PC-9 (cell line): Measurements from ENCODE around the gene INPP5A. TPM values are rescaled to one million over a fixed set of nuclear protein-coding genes. Genes with fewer than 3 reads are reported as not detected.

ENCODE experiments used
- BruUV-seq: library from RNA; stranded (reverse); fragments of 400-500 nt; replicated peaks from 2 replicates; lab custom pipeline; 2021; lab: Mats Ljungman, UMichigan
- CTCF ChIA-PET: fragments of 300-600 bp; sonication (Branson Sonifier 250); formaldehyde crosslinking; loops from one replicate; lab custom pipeline; 2022; ENCODE audit warnings: antibody characterized with exemption; lab: Charles Lee
- POLR2A ChIA-PET: fragments of 300-600 bp; sonication (Branson Sonifier 250); formaldehyde crosslinking; loops from one replicate; lab custom pipeline; 2022; ENCODE audit warnings: antibody characterized with exemption; ENCODE audit not compliant: unreplicated experiment; lab: Charles Lee
- DNase-seq, 2 experiments: peaks; one replicate each; pipeline versions ENCODE4 v3.0.0 to v3.0.0-alpha.2; 2015 to 2022; ENCODE audit warnings: mixed read lengths in 1 of 2
- H2AFZ ChIP-seq: fragments of 200-600 bp; sonication (generic); 2 replicates; pipeline ENCODE4 v1.8.1; 2017; ENCODE audit warnings: antibody characterized with exemption
- H3F3A ChIP-seq: fragments of 200-600 bp; sonication (generic); 2 replicates; pipeline ENCODE4 v1.8.1; 2017; ENCODE audit warnings: antibody characterized with exemption, mild to moderate bottlenecking, low read depth; ENCODE audit not compliant: insufficient read depth
- H3K27ac ChIP-seq: fragments of 200-600 bp; sonication (generic); 2 replicates; pipeline ENCODE4 v1.6.1; 2016; ENCODE audit warnings: mixed run types
- H3K27me3 ChIP-seq: fragments of 200-600 bp; sonication (generic); 2 replicates; pipeline ENCODE4 v1.6.1; 2016; ENCODE audit warnings: low read depth, mixed run types; ENCODE audit not compliant: insufficient read depth
- H3K36me3 ChIP-seq: fragments of 200-600 bp; sonication (generic); 2 replicates; pipeline ENCODE4 v1.6.1; 2016; ENCODE audit warnings: low read depth, mixed run types
- H3K4me1 ChIP-seq: fragments of 200-600 bp; sonication (generic); replicated peaks from 2 replicates; pipeline ENCODE4 v1.6.1; 2016; ENCODE audit warnings: mixed run types; ENCODE audit not compliant: insufficient read depth
- H3K4me2 ChIP-seq: fragments of 200-600 bp; sonication (generic); 2 replicates; pipeline ENCODE4 v1.6.1; 2017; ENCODE audit warnings: mixed run types
- H3K4me3 ChIP-seq: fragments of 200-600 bp; sonication (generic); 2 replicates; pipeline ENCODE4 v1.6.1; 2016; ENCODE audit warnings: mixed run types
- H3K79me2 ChIP-seq: fragments of 200-600 bp; sonication (generic); 2 replicates; pipeline ENCODE4 v1.6.1; 2017; ENCODE audit warnings: low read depth, mixed run types
- H3K9me2 ChIP-seq: fragments of 200-600 bp; sonication (generic); 2 replicates; pipeline ENCODE4 v1.8.1; 2017; ENCODE audit warnings: mild to moderate bottlenecking; ENCODE audit not compliant: insufficient read depth
- H3K9me3 ChIP-seq: fragments of 200-600 bp; sonication (generic); 2 replicates; pipeline ENCODE4 v1.8.1; 2016; ENCODE audit warnings: low read depth; ENCODE audit not compliant: insufficient read depth
- H4K20me1 ChIP-seq: fragments of 200-600 bp; sonication (generic); 2 replicates; pipeline ENCODE4 v1.8.1; 2017; ENCODE audit not compliant: insufficient read depth
- EZH2 ChIP-seq: fragments of 200-600 bp; sonication (generic); IDR thresholded peaks from 2 replicates; pipeline ENCODE4 v1.8.0; 2017; ENCODE audit warnings: antibody characterized with exemption, low read depth
- intact Hi-C: fragments of 100-400 bp; cut with micrococcal nuclease; formaldehyde crosslinking; loops from one replicate; pipeline ENCODE4 v1.10.0; 2022; ENCODE audit not compliant: unreplicated experiment
- total RNA-seq: library from RNA; stranded (reverse); gene quantifications from 2 replicates; pipeline ENCODE4 v1.2.3, GENCODE V29; 2021
- TF ChIP-seq, protein P1 (sequence below): fragments of 200-600 bp; sonication (generic); conservative IDR thresholded peaks from 2 replicates; pipeline ENCODE4 v1.6.1; 2017; ENCODE audit warnings: mixed run types, antibody characterized with exemption, mild to moderate bottlenecking, moderate library complexity

Gene INPP5A
- total RNA-seq, 1 experiment from 2014 or later = 18.4 TPM

DNA sequence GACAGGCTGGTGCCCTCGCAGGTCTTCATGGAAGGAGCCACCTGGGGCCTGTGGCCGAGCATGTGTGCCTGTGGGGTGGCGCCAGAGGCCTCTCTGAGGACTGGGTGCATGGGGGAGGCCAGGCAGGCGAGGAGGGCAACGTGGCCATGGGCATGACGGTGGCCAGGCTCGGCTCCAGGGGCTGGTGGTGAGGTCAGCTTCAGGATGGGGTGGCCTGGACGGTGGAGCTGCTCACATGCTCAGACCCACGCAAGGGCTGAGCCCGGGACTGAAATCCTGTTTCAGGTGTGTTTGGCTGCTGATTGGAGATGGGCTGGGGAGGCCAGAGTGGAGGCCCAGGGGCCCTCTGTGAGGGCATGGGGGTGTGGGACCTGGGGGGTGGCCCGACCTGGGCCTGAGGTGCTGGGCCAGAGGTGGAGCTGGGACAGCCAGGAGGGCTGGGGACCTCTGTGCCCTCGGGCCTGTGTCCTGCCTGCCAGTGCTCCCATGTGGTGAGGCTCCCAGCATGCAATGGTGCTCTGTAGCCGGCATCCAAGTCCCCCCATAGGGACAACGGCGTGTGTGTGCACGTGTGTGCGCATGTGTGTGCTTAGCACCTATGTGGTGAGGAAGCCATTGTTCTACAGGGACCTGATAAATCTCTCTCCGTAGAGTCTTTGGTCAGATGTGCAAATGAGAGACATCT lies 71.1 kb downstream of the INPP5A start:
- BruUV-seq = no TSS peak
- H3K27ac ChIP-seq = no peak overlapping the region
- TF ChIP-seq, protein P1, sequence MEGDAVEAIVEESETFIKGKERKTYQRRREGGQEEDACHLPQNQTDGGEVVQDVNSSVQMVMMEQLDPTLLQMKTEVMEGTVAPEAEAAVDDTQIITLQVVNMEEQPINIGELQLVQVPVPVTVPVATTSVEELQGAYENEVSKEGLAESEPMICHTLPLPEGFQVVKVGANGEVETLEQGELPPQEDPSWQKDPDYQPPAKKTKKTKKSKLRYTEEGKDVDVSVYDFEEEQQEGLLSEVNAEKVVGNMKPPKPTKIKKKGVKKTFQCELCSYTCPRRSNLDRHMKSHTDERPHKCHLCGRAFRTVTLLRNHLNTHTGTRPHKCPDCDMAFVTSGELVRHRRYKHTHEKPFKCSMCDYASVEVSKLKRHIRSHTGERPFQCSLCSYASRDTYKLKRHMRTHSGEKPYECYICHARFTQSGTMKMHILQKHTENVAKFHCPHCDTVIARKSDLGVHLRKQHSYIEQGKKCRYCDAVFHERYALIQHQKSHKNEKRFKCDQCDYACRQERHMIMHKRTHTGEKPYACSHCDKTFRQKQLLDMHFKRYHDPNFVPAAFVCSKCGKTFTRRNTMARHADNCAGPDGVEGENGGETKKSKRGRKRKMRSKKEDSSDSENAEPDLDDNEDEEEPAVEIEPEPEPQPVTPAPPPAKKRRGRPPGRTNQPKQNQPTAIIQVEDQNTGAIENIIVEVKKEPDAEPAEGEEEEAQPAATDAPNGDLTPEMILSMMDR = no peak
- TF ChIP-seq EZH2 = no peak
- H3K9me2 ChIP-seq = no peaks in the 10 kb centered on the region
- no peak overlapping the region for H2AFZ ChIP-seq
- ChIA-PET CTCF (no interaction called here), POLR2A (no interaction called here)
- DNase-seq = no peak
- H3K4me2 ChIP-seq = no peak overlapping the region
- H3K36me3 ChIP-seq = no peaks in the 10 kb centered on the region
- H3K79me2 ChIP-seq = no peaks in the 10 kb centered on the region
- no peak overlapping the region for H3K4me3 ChIP-seq
- no peaks in the 10 kb centered on the region for H3K4me1 ChIP-seq
- no peaks in the 10 kb centered on the region for H4K20me1 ChIP-seq
- intact Hi-C loops = no loop called here
- H3K9me3 ChIP-seq = no peaks in the 10 kb centered on the region
- no peaks in the 10 kb centered on the region for H3F3A ChIP-seq
- no peaks in the 10 kb centered on the region for H3K27me3 ChIP-seq

DNA sequence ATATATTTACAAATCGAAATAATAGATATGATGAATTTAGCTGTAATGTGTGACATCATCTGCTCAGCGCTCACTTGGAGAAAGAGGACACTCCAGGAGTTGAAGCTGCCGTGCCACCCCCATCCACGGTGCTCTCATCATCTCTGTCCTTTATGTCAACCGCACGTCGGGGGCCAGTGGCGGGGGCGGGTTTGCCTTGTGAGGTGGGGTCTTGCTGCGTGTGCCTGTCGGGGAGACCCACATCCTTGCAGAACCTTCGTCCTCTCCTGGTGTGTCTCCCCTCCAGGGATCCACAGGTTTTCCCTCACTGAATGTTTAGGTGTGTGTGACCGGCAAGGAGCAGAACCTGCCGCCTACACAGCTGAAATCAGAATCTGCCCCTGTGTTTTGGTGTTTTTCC lies 71.6 kb downstream of the INPP5A start:
- Histone ChIP-seq H3K27ac (no peak overlapping the region), H3F3A (no peaks in the 10 kb centered on the region), H4K20me1 (no peaks in the 10 kb centered on the region), H3K4me3 (no peak overlapping the region), H3K27me3 (no peaks in the 10 kb centered on the region), H3K9me2 (no peaks in the 10 kb centered on the region), H3K36me3 (no peaks in the 10 kb centered on the region), H3K4me1 (no peaks in the 10 kb centered on the region), H3K9me3 (no peaks in the 10 kb centered on the region), H3K79me2 (no peaks in the 10 kb centered on the region), H2AFZ (no peak overlapping the region), H3K4me2 (no peak overlapping the region)
- BruUV-seq = no TSS peak
- ChIA-PET POLR2A (no interaction called here), CTCF (no interaction called here)
- no peak for DNase-seq
- no peak for TF ChIP-seq EZH2
- TF ChIP-seq, protein P1 = no peak
- intact Hi-C loops = no loop called here

DNA sequence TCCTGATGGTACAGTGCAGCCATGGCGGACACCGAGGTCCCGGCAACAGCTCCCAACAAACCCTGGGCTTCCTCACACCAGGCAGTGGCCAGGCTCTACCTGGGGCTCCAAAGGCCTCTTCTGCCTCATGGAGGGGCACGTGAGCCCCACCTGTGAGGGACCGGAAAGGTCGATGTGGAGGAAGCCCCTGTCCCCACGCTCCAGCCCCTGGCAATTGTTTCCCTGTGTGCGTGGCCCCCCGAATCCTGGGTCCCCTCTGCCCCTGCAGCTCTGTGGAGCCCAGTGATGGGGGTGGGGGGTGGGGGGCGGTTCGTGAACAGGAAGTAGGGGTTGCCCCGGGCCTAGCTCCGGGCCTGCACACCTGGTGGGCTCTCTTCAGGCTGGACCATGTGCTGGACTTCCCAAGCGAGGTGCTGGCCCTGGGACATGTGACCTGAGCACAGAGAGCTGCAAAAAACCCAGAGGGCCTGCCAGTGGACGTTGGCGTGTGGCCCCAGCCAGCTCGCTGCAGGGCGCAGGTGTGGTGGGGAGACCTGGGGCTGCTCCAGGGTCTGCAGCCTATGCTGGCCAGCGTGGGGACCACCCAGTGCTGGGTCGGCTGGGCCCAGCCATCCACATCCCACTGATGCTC lies 72.6 kb downstream of the INPP5A start:
- H3K27ac ChIP-seq = no peak overlapping the region
- H3K9me3 ChIP-seq = no peaks in the 10 kb centered on the region
- H3K36me3 ChIP-seq = no peaks in the 10 kb centered on the region
- intact Hi-C loops = no loop called here
- no peaks in the 10 kb centered on the region for H3K9me2 ChIP-seq
- ChIA-PET CTCF (no interaction called here), POLR2A (no interaction called here)
- no peaks in the 10 kb centered on the region for H3K27me3 ChIP-seq
- no peaks in the 10 kb centered on the region for H3K79me2 ChIP-seq
- no peak overlapping the region for H3K4me2 ChIP-seq
- TF ChIP-seq EZH2 = no peak
- TF ChIP-seq, protein P1 = no peak
- no peak for DNase-seq
- no TSS peak for BruUV-seq
- no peaks in the 10 kb centered on the region for H4K20me1 ChIP-seq
- no peaks in the 10 kb centered on the region for H3F3A ChIP-seq
- no peaks in the 10 kb centered on the region for H3K4me1 ChIP-seq
- no peak overlapping the region for H2AFZ ChIP-seq
- H3K4me3 ChIP-seq = no peak overlapping the region
